NCI-H524 treated with DMSO at 0.1 percent for 48 hours (cell line): Measurements from ENCODE around the gene BTBD9.

ENCODE experiments used
- DNase-seq: peaks from one replicate; lab custom pipeline; 2025; lab: John Stamatoyannopoulos, UW

Gene BTBD9

DNA sequence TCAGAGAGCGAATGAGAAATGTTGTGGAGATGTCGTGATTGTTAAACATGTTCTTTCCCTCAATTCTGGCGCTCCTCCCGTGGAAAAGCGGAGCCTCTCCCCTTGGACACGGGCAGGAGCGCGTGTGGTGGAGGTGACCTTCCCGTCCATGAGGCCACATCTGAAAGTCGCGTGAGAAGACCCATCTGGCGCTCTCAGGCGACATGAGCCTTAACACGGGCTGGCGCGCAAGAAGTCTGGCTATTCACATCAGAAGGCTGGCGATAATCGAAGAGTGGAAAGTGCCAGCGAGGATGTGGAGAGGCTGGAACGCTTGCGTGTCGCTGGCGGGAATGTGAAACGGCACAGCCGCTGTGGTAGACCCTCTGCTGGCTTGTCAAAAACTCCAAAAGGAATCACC, 478.9 kb downstream of the BTBD9 start:
- no peak for DNase-seq

DNA sequence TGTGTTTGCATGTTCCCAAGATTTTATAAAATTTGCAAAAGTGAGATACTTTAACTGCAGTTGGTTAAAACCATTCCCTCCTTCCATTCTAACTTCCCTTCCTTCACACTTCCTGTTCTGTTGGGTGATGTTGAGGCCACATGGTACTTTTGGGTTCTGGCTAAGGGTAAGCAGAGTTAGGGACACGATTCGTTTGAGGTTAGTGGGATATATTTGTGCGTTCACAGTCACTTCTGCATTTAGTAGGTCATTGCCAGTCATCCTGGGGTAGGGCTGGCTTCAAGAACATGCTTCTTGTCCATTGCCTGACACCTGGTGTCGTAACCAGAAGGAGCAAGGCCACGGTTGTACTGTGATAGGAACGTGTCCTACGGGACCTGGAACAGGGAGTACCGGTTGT, 480.1 kb downstream of the BTBD9 start:
- DNase-seq, result no peak

DNA sequence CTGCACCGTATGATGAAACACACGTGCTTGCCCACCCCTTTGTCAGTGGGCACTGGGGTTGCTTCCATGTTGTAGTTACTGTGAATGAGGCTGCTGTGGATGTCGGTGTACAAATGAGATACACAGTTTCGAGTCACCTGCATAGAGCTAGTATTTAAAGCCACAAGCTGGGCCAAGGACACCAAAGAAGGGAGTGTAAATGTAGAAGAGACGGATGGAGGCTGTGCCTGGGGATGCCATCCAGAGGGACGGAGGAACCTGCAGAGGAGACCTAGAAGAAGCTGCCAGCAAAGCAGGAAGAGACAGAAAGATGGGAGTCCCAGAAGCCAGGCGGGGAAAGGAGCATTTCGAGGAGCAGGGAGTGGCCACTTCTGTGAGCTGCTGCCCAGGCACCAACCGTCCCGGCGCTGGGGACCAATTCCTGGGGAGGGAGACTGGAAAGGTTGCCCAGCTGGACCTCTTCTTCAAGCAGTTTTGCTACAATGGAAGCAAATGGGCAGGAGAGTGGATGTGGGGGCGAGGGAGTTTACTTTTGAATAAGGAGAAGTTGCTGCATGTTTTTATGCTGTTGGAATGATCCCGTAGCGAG, 480.9 kb downstream of the BTBD9 start:
- DNase-seq, result no peak

DNA sequence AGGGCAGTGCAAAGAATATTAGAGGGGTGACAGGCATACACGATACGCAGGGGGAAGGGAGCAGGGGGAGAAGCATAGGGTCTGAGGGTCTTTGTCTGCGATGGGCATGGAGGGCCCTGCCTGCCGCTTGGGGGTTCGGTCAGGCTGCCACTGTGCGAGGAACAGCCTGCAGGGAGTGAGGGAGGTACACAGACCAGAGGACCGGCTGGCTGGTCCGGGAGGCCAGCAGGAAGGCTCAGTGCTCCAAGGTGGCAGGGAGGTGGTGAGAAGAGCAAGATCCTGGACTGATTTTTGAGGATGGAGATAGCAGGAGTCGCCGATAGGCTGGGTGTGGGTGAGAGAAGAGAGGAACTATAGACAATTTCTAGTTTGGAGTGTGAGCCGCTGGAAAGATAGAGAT, 481.8 kb downstream of the BTBD9 start:
- DNase-seq, result no peak

DNA sequence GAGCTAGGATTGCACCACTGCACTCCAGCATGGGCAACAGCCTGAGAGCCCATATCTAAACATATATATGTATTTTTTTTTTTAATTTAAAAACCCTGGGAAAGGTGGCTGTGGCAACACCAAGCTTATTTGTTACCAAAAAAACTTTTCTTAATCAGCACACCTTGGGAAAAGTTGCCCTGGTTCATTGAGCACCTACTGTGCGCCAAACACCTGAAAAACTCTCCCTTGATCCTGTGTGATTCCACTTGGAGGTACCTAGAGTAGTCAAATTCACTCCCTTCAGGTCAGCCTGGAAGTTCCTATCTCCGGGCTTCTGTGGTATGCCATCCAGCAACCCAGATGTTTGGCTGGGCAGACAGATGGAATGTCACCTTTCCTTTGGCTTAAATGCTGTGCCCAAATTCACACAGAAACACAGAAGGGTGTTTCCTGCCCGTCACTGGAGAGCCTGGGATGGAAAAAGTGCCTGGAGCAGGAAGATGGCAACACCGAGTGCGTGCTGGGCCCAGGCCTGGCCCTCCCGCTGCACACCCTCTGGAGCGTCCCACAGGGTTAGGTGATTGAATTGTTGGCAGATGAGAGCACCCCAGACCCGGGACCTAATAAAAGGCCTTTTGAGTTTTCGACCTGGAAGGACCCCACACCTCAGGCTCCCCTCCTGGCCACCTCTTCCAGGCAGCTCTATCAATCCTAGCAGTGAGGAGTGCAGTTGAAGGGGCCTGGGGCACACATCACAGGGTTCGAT, 482.7 kb downstream of the BTBD9 start:
- no peak for DNase-seq

DNA sequence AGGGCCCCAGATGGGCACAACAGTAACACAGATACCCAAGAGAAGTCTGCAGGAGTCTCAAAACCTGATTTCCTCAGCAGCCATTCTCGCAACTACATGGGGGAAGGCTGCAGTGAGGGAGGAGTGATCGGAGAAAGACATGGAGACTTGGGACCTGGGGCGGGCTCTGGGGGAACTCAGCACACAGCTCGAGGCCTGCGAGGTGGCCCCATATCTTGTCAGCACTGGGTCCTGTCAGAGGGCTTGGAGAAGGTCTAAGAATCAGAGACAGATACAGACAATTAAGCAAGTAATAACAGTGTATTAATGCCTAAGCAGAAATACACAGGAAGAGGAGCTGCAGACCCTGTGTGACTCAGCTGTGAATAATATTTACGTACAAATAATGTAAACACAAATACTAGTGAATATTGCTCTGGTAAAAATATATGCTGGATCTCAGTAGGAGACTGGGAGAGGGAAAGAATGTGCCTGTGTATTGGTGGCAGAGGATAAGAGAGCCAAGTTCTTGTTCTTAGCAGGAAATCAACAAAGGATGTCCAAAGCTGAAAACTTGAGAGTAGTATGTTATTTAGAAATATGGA, 484.0 kb downstream of the BTBD9 start:
- no peak for DNase-seq

DNA sequence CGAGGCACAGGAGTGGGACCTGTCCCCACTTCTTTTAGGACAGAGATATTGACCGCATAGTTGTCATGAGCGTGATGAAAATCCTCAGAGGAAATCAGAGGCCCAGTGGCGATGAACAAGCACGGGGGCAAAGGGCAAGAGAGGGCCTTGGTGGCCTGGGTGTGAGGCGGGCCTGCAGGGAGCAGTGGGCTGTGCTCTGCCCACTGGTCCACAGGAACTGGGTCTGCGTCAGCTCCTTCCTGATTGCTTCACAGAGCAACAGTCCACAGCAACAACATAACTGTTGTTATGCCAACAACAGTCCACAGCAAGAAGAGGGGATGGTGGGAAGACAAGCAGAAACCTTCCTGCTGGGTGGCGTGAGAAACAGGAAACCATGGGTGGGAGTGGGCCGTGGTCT, 484.6 kb downstream of the BTBD9 start:
- DNase-seq, result no peak

DNA sequence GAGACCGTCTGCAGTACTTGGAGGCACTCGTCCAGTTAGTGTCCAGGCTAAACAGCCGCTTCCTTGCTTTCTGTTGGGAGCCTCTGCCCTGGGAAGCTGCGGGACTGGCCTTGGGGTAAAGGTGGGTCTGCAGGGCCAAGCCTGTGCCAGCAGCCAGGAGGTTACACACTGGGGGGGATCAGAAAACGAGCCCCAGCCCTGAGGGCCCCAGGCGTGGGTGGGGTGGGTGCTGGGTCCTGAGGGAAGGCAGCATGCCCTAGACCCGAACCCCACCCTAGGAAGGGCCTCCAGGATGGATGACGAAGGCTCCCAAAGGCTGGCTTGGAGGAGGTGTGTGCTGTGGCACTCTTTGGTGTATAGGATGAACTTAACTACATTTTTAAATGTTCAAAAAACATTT, 485.0 kb downstream of the BTBD9 start:
- DNase-seq, result no peak

DNA sequence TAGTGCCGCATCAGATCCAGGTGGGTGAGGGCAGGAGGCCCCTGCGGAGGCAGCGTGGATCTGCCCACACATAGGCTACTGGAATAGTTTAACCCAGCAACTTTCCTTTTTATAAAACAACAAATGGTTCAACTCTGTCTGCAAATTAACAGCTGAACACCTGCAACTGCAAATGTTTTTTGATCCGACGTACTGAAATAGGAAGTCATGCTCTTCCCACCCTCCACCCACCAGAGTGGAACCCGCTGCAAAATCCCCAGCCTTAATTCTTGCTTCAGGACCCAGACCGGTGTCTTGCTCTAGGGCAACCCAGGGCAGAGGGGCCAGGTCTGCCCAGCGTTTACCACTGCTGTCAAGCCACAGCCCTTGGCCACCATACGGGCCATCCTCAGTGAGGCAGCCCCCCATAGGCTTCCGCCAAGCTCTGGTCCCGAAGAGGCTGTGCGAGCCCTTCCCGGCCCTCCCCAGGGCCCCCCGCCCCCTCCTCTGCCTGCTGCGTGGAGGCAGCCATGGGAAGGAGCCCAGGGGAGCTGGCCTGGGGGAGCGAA, 485.9 kb downstream of the BTBD9 start:
- DNase-seq, result no peak

DNA sequence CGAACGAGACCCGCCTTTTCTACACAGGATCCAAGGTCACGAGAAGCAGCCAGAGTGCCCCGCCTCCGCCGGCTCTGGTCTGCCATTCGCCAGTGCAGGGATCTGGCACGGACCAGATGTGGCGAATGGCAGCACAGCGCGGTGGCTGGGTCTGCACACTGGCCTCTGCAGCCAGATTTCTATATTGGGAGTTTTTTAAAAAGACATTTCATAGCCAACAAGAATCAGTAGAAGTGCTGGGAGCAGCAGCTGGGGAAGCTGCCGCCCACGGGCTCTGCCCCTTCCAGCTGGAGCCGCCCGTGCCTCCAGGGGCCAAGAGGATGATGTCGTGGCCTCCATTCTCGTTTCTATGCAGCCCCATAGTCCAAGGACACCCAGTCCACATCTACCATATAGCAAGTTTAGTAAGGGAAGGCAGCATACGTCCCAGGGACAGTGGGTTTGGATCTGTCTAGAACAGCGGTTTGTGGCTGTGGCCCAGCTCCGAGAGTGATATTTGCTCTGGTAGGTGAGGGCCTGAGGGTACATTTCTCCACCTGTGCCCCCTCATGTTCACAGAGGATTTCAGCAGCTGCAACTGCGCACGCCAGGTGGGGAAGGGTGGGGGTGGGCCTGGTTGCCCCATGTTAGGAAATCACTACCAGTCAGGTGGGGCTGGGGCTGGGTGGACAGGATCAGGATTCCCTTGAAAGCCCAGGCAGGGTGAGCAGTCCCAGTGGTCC, 486.5 kb downstream of the BTBD9 start:
- DNase-seq, result no peak

DNA sequence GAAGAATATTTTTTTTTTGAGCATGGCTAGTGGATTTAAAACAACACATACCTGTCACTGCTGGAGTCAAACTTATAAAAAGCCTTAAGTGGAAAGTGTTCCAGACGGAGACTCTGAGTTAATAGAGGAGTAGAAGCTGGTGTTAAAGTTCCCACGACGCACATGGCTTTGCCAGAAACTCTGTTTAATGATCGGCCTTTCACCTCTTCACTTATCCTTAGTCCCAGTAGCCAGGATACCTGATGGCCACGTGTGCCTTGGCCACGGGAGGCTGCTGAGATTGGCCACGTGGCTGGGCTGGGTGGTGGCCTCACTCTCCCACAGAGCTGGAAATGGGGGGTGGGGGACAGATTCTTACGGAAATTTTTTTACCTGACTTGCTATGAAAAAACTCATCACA, 487.1 kb downstream of the BTBD9 start:
- DNase-seq, result no peak

DNA sequence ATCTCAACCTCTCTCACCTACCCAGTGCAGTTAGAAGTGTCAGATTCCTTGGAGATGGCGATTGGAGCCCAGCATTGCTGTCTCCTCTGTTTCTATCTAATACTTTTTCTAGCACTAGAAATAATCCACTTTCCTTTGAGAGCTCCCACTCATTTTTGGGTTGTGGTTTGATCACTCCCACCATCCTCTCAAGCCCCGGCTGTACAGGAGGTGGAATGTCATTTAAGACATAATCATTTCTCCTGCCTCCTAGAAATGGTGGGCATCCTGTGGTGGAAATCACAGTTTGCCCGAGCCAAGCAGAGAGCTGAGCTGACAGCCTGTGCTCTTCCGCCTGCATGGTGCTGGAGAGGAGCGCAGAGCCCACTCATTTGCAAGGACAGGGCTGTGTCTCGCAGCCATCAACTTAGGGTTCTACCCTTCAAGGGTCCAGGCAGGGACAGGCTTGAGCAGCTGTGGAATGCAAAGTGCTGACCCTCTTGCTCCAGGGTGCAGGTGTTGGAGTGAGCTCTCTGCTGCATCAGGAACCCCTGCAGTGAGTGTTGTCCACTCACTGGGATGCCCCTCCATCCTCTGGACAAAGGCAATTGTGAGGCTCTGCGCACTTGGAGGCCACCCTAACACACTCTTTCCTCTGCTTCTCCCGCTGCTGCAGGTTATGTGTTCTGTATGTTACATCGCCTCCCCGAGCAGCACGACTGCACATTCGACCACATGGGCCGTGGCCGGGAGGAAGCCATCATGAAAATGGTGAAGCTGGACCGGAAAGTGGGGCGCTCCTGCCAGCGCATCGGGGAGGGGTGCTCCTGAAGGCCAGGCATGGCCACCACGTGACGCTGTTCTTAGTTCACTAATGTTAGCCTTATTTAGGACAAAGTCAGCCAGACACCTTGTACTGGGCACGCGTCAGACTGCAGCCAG, 487.9 kb downstream of the BTBD9 start:
- DNase-seq, result no peak

DNA sequence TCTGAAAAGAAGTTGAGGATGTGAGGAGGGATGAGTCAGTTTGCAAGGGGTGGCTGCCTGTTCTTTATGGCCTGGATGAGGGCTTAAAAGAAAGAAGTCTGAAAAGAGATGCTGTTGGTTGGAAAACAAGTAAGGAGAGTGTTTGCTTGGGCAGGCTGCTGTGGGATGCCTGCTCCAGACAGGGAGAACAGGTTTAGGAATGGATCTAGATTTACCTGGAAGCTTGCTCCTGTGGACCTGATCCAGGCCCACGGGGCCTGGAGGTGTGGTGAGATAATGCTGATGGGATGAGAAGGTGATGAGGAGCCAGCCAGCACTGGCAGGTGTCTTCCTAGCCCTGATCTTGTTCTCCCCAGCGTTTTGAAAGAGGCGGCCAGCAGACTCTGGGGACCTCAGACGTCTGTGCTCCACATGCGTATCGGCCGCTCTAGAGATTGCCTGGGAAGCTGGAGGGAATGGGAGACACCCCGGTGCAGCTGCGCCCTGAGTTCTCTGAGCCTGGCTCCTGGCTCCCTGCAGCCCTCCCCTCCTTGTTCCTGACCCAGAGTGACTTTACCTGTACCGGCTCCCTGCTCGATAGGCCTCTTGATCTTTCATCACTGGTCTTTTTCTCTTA, 488.9 kb downstream of the BTBD9 start:
- no peak for DNase-seq

DNA sequence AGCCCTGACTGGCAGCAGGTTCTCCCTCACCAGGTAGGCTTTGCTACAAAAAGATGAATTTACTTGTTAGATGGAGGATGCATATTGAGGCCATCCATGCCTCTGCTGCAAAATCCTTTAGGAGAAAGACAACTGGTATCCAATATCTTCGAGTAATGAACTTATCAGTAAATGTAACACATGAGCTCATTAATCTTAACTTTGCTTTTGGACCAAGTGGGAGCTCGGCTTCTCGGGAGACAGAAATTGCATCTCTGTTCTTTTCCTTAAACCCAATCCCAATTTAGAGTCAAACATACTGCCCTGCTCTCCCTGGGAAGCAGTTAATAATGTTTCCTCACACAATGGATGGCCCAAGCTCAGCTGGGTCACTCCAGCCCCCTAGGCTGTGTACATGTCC, 489.7 kb downstream of the BTBD9 start:
- DNase-seq, result no peak

DNA sequence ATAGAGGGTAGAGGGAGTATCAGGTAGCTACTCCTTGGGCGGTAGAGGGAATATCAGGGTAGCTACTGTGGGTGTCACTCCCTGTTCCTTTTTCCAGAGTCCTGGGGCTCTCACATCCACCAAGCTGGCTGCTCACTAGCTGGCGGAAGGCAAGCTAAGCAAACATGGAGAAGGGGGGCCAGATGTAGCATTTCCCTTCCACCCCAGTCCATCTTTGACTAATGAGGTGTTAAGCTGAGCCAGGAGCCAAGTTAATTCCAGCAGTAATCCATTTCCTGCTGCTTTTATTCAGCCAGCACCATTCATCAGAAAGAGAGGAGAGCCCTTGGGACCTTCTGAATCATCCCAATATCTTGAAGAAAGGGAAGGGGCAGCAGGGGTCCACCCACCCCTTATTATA, 490.2 kb downstream of the BTBD9 start:
- no peak for DNase-seq

DNA sequence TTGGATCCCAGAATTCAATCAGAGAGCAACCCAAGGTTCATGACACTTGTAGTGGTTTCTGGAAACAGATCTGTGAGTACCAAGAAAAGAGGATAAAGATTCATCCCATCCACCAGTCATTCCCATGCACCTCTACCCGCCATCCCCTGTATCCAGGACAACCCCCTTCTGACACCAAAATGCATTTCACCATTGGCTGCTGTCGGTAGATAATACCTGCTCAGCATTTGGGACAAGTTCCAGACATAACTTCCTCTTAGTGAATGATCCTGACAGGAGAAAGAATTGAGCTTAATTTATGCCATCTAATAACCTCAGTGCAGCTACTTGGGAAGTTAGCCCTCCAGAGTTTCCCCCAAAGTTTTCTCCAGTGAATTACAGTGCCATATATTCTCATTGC, 491.1 kb downstream of the BTBD9 start:
- DNase-seq, result no peak

DNA sequence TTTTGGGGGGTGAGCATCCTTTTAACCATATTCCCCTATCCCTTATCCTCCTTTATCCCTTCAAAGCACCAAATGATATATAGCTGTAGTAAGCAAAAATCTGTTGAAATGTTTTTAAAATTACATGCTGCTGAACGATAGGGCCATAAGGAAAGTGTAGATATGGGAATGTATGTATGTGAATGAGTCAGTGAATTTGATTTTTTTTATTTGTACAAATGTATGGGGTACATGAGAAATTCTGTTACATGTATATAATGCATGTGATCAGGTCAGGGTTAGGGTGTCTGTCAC, 493.0 kb downstream of the BTBD9 start:
- DNase-seq, result no peak

DNA sequence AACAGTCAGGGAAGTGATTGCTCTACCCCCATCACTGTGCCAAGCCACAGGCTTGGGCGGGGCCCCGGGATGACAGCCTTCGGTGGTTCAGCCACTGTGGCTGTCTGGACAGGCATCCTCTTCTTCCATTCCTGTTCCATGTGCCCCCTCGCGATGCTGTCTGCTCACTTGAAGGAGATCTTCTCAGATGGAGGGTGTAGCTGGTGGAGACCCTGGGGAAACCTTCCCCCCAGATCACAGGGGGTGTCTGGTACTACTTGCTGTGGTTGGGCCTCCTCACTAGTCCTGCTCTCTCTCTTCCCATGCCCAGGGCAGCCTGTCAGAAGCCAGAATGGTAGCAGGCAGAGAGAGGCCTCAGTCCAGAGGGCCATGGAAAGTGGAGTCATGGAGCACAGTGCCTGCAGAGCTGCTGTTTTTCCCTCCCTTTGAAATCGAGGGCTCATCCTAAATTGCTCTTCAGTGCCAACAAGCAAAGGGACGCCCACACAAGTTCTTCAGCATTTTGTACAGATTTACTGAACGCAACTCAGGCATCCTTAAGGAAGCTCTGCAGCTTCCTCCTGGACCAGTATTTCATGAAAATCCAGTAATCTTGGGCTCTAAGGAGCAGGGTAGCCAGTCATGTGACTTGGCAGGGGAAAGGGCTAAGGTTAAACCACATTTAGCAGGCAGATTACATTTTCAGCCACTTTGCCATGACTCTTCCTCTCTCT, 493.6 kb downstream of the BTBD9 start:
- DNase-seq, result no peak

DNA sequence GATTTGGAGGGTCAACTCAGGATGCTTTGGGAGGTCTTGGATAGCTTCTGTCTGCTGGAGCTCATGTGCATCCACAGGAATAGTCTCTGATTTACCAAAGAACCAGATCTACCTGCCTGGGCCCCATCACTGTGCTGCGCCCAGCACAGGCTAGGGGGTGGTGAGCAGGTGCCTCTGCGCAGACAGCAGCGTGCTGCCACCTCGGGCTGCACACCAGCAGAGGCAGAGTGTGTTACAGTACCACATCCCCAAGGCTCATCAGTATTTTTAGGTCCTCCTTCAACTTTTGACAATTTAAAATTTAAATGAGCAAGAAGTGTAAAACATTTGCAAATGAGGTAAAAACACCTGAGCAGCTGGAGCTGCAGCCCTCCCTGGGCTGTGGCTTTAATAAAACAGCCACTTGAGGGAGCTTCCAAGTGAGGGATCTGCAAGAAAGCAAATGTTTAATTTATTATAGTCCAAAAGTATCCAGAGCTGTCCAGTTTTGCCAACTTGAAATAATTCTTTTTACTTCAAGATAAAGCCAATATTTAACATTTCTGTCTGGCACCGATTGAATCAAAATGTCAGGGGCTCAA, 495.3 kb downstream of the BTBD9 start:
- DNase-seq, result no peak
